Measurements from ENCODE around the gene CA12. TPM values are rescaled to one million over a fixed set of nuclear protein-coding genes. Genes with fewer than 3 reads are reported as not detected.

CA12 gene
- total and polyA plus RNA-seq, 12 donors = under 0.01 to 1.4 (median 0.31) TPM; not detected in 2

DNA sequence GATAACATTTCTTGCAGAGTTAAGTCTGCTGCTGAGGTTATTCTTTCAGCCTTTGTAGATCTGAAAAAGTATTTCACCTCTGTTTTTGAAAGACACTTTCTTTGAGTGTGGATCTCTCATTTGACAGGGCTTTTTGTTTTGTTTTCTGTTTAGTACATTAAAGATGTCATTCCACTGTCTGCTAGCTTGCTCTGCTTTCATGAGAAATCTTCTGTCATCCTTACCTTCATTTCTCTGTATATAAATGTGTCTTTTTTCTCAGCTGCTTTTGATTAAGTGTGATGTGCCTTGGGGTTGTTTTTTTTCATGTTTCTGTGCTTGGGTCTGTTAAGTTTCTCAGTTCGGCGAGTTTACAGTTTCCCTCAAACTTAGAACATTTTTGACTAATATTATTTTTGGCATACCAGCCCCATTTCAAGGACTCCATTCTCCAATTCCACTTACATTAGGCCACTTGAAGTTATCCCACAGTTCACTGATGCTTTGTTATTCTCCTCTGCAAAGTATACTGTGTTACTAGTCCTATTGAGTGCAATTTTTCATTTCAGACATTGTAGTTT, 43.9 kb upstream of the CA12 start:
- H3K27me3 ChIP-seq = no peaks in the 10 kb centered on the region
- H3K36me3 ChIP-seq (replicated peaks in 1 of 2) = no peaks in the 10 kb centered on the region
- H3K4me1 ChIP-seq (replicated peaks in 1 of 2) = no peaks in the 10 kb centered on the region
- intact Hi-C loops (cut with DNase I) = no loop called here
- DNase-seq = no peak
- 84 to 96% (median 88%) methylated on average over 2 of the region's 2 CpGs for WGBS, 4 donors
- TF ChIP-seq POLR2A (IDR thresholded peaks at IDR 0.05) = no peak
- TF ChIP-seq, protein P1, sequence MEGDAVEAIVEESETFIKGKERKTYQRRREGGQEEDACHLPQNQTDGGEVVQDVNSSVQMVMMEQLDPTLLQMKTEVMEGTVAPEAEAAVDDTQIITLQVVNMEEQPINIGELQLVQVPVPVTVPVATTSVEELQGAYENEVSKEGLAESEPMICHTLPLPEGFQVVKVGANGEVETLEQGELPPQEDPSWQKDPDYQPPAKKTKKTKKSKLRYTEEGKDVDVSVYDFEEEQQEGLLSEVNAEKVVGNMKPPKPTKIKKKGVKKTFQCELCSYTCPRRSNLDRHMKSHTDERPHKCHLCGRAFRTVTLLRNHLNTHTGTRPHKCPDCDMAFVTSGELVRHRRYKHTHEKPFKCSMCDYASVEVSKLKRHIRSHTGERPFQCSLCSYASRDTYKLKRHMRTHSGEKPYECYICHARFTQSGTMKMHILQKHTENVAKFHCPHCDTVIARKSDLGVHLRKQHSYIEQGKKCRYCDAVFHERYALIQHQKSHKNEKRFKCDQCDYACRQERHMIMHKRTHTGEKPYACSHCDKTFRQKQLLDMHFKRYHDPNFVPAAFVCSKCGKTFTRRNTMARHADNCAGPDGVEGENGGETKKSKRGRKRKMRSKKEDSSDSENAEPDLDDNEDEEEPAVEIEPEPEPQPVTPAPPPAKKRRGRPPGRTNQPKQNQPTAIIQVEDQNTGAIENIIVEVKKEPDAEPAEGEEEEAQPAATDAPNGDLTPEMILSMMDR (IDR thresholded peaks at IDR 0.05) = no peak
- no peaks in the 10 kb centered on the region for H3K9me3 ChIP-seq (replicated peaks in 1 of 3)
- H3K27ac ChIP-seq = no peak overlapping the region
- H3K4me3 ChIP-seq = no peak overlapping the region

DNA sequence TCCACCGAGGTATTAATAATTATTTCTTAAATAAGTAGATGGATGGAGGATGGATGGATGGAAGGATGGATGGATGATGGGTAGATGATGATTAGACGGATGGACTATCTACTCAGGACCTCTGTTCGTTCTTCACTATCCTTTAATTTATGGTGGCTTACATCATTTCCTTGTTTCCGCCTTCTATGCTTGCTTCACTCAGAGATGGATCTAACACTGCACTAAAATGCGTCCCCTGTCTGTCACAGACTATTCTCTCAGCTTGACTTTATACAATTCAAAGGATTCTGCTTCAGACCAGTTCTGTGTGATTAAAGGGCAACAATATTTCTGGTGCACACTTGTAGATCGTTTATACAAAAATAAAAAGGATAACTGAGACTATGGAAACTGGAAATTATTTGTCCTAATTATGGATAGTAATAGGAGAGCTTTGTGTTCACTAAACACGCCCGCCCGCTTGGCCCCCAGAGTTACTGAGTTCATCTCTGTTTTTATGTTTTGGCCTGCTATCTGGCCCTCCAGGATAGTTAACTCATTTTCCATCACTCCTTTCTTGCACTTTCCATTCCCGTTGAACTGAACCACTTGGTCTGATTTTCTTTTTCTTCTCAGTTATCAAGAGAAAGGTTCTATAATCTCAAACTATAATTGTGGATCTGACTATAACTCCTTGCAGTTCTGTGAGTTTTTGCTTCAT, 41.4 kb upstream of the CA12 start:
- Histone ChIP-seq H3K4me1 (replicated peaks in 1 of 2) (no peaks in the 10 kb centered on the region), H3K27me3 (no peaks in the 10 kb centered on the region), H3K27ac (no peak overlapping the region), H3K36me3 (replicated peaks in 1 of 2) (no peaks in the 10 kb centered on the region), H3K4me3 (no peak overlapping the region), H3K9me3 (replicated peaks in 1 of 3) (no peaks in the 10 kb centered on the region)
- WGBS, 4 donors = 79 to 85% (median 83%) methylated on average over 10 of the region's 10 CpGs
- peak in 1 of 7 donors; percentile 5 for DNase-seq
- TF ChIP-seq, protein P1 (IDR thresholded peaks at IDR 0.05) = no peak
- TF ChIP-seq POLR2A (IDR thresholded peaks at IDR 0.05) = no peak
- intact Hi-C loops (cut with DNase I) = no loop called here

DNA sequence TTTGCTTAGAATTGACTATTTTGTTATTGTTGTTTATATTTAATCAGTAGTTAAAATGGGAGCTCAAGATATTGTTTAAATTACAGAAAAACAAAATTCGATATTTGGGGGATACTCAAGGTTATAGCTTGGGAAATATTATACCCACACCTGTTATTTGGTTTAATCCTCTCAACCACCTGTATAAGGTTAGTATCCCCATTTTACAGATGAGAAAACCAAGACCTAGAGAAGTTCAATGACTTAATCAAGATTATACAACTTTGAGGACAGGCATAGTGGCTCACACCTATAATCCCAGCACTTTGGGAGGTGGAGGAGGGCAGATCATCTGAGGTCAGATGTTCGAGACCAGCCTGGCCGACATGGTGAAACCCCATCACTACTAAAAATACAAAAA, 39.8 kb upstream of the CA12 start:
- 72 to 88% (median 81%) methylated on average over 3 of the region's 3 CpGs for WGBS, 4 donors
- TF ChIP-seq, protein P1 (IDR thresholded peaks at IDR 0.05) = no peak
- no peak for TF ChIP-seq POLR2A (IDR thresholded peaks at IDR 0.05)
- intact Hi-C loops (cut with DNase I) = no loop called here
- H3K27ac ChIP-seq = no peak overlapping the region
- H3K36me3 ChIP-seq (replicated peaks in 1 of 2) = no peaks in the 10 kb centered on the region
- H3K4me3 ChIP-seq = no peak overlapping the region
- no peaks in the 10 kb centered on the region for H3K4me1 ChIP-seq (replicated peaks in 1 of 2)
- no peak for DNase-seq
- H3K27me3 ChIP-seq = no peaks in the 10 kb centered on the region
- no peaks in the 10 kb centered on the region for H3K9me3 ChIP-seq (replicated peaks in 1 of 3)

DNA sequence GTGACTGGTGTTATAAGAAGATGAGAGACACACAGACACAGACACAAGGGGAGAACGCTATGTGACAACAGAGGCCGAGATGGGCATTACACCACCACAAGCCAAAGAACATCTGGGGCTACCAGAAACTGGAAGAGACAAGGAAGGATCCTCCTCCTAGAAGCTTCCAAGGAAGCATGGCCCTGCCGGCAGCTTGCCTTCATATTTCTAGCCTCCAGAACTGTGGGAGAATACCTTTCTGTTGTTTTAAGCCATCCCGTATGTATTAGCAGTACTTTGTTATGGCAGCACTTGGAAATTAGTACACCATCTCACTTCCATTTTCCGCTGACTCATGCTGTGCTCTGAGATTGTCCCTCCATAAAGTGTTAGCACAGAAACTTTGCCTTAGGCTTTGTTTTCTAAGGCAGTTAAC, 38.7 kb upstream of the CA12 start:
- no peaks in the 10 kb centered on the region for H3K27me3 ChIP-seq
- WGBS, 4 donors = 86 to 89% (median 87%) methylated on average over 5 of the region's 5 CpGs
- no peaks in the 10 kb centered on the region for H3K4me1 ChIP-seq (replicated peaks in 1 of 2)
- no peak overlapping the region for H3K27ac ChIP-seq
- H3K9me3 ChIP-seq (replicated peaks in 1 of 3) = no peaks in the 10 kb centered on the region
- intact Hi-C loops (cut with DNase I) = no loop called here
- DNase-seq = peak in 1 of 7 donors; percentile 37
- H3K4me3 ChIP-seq = no peak overlapping the region
- no peaks in the 10 kb centered on the region for H3K36me3 ChIP-seq (replicated peaks in 1 of 2)
- TF ChIP-seq POLR2A (IDR thresholded peaks at IDR 0.05) = no peak
- TF ChIP-seq, protein P1 (IDR thresholded peaks at IDR 0.05) = no peak
